GM21786 (cell line): ENCODE data around the gene NDST1.

Experiments
- ATAC-seq: cut with Tn5 transposase; IDR thresholded peaks from one replicate; pipeline ENCODE4 v1.9.1; 2021; ENCODE audit not compliant: unreplicated experiment

NDST1 gene

GRCh38 chr5:150521939-150522503 is 14.1 kb downstream of the NDST1 start:
- no peak for ATAC-seq

DNA sequence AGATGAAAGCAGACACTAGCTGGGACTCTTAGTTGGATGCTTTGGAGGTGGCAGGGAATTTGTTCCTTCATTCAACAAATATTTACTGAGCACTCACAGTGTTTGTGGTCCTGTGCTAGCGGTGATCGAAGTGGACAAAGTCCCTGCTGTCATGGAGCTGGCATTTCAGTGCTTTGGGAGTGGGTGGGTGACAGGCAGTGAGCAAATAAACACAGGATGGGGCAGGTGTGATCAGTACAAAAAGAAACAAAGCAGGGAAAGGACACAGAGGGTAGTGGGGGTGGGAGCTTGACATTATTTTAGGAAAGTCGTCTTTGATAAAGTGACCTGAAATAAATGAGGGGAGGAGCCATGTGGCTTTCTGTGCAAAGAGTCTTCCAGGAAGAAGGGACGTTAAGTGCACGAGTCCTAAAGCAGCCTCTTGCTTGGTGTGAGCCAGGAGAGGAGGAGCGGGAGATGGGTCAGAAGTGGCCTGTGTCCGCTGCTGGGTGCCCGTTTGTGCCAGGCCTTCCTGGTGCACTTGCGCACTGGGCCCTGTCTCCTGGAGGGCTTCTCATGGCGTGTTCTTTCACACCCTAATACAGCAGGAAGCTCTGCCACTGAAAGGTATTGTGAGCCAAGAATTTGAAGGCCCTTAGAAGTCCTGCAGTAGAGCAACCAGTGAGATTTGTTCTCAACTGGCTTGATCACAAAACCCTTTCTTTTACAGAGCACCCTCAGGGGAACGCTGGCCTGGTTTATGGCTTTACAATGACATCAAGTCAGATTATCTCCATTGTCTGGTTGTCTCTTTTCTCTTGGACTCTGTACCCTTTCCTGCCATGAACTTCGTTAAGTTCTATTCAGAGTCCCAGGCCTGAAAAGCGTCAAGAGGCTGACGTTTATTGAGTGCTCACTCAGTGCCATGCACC is 14.8 kb downstream of the NDST1 start:
- no peak for ATAC-seq

GRCh38 chr5:150523472-150524350 is 15.8 kb downstream of the NDST1 start:
- ATAC-seq: no peak

- ATAC-seq: no peak
Measured at GRCh38 chr5:150525163-150525562, 17.2 kb downstream of the NDST1 start.

DNA sequence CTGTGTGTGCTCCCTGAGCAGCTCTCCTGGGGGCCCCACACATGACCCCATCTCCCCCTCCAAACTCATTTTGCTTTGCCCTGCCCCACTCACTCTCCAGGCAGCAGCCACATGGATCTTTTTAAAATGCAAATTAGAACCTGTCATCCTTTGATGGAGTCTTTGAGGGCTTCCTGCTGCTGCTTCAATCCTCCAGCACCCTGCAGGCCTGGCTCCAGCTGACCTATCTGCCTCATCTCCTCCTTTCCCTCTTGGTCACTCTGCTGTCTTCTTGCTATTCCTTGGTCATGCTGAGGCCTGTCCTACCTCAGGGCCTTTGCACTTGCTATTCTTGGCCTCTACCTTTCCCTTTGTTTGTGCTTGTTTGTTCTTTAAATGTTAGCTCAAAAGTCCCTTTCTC is 17.9 kb downstream of the NDST1 start:
- no peak for ATAC-seq

DNA sequence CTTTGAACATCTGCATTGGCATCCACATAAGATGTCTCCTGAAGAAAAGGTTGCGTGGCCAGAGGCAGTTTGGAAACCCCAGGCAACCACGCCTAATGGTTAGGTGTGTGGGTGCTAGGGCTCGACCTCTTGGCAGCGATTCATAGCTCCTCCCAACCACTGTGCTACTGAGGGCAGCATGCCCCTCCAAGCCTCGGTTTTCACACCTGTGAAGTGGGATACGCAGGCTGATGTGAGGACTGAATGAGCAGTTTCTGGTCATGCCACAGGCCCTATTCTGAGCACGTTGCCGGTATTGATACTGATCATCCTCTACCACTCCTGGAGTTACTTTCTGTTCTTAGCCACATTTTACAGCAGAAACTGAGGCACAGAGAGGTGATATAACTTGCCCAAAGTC is 19.1 kb downstream of the NDST1 start:
- ATAC-seq: no peak

- no peak for ATAC-seq
Measured at GRCh38 chr5:150527808-150528207, 19.9 kb downstream of the NDST1 start.

DNA sequence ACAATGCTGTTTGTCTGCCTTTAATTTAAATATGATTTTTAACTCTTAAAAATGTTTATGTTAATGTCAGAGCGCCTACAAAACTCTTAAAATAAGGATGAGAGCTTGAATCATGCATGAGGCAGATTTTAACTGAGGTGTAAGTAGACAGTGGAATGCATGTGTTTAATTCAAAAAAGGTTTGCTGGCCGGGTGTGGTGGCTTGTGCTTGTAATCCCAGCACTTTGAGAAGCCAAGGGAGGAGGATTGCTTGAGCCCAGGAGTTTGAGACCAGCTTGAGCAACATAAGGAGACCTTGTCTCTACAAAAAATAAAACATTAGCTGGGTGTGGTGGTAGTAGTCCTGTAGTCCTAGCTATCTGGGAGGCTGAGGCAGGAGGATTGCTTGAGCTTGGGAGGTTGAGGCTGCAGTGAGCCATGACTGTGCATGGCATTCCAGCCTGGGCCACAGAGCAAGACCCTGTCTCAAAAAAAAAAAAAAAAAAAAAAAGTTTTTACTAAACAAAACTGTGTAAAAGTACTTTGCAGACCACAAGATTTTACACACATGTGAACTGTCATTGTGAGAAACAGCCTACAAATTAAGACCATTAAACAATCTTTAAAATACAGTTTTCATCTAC is 21.1 kb downstream of the NDST1 start:
- no peak for ATAC-seq

- no peak for ATAC-seq
Measured at GRCh38 chr5:150529555-150529954, 21.6 kb downstream of the NDST1 start.

DNA sequence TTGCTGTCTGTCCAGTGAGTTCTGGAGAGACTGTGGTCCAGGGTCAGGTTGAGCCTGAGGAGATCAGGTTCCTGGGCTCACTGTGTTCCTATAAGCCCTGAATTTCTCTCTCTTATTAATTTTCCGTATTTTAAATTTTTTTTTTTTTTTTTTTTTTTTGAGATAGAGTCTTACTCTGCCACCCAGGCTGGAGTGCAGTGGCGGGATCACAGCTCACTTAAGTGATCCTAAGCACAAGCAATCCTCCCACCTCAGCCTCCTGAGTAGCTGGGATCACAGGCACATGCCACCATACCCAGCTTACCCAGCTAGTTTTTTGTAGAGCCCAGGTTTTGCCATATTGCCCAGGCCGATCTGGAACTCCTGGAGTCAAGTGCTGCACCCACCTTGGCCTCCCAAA is 22.5 kb downstream of the NDST1 start:
- ATAC-seq: no peak

- no peak for ATAC-seq
Measured at GRCh38 chr5:150530951-150531588, 23.1 kb downstream of the NDST1 start.

DNA sequence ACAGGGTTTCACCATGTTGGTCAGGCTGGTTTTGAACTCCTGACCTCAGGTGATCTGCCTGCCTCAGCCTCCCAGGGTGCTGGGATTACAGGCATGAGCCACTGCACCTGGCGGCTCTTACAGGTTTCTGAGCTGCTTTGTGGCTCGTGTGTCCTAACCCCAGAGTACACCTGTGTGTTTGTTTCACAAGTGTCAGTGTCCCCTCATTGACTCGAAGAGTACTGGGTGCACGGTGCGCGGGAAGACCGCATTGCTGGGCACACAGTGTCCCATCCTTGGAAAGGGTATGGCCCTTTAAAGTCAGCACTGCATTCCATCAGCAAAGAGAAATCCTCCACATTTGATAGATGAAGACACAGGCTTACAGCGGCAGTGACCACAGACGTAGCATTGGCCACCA is 23.8 kb downstream of the NDST1 start:
- no peak for ATAC-seq

DNA sequence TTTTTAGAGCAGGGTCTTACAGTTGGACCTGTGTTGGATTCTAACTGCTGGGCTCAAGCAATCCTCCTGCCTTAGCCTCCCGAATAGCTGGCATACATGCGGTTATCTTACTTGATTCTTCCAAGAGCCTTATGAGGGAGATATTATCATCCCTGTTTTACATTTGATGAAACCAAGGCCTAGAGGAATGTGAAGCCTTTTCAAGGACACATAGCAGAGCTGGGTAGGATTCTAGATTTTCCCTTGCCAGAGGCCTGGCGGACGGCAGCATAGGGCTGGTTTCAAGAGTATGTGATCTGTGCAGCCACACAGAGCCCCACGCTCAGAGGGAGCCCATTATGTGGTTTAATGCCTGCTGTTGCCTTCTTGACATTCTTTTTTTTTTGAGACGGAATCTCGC is 24.2 kb downstream of the NDST1 start:
- no peak for ATAC-seq

DNA sequence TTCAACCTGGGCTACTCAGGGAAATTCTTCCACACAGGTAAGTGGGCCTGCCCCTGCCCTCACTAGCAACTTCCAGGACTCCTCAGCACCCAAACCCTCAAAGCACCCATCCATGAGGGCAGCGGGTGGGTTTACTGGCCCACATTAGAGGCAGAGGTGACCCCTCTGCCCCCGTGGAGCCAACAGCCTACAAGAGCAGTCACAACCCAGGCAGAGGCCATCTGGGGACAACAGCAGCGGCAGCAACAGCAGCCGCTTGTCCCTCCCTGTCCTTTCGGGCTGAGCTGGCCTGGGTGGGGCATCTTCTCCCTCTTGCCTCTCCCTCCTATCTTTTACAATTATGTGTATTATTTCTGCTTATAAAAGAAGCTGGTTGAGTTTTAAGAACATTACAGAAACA is 25.1 kb downstream of the NDST1 start:
- no peak for ATAC-seq

DNA sequence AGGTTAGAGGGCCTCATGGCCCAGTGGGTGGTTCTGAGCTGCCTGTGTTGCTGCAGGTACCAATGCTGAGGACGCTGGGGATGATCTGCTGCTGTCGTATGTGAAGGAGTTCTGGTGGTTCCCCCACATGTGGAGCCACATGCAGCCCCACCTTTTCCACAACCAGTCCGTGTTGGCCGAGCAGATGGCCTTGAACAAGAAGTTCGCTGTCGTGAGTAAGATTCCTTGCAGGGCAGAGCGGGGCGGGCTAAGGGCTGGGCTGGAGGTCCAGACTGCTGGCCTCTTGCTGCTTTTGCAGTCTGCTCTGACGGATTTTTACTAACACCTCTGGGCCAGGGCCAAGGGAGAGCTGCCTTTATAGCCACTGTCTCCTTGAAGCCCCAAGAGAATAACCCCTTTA is 26.9 kb downstream of the NDST1 start:
- no peak for ATAC-seq

GRCh38 chr5:150535611-150536010 is 27.7 kb downstream of the NDST1 start:
- ATAC-seq: no peak

DNA sequence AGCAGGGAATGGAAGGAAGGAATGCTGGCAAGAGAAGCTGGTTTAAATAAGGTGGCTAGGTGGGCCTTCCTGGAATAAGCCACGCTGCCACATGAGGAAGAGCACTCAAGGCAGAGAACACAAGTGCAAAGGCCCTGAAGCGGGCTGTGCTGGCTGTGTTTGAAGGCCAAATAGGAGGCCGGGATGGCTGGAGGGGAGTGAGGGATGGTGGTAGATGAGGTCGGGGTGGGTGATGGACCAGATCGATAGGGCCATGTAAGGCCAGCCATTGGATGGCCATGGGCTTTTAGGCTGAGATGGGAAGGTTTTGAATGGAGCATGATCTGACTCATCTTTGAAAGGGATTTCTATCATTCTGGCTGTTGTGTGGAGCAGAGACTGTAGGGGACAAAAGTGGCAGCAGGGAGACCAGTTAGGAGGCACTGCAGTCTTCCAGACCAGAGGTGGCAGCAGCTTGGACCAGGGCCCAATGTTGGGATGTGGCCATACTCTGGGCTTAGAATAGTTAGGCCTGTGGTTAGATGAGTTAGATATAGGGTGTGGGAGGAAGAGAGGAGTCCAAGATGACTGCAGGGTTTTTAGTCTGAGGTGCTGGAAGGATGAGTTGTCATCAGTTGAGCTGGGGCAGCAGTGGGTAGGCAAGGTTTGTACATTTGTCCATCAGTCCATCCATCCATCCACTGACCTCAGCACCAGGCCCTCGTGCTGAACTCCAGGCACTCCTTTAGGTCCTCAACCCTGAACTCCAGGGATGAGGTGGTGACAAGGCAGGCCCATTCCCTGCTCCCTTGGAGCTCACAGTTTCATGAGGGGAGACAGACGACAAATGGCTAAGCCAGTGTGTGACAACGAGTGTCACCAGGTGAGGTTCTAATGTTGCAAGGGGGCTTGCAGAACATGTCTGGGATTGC is 30.3 kb downstream of the NDST1 start:
- no peak for ATAC-seq

DNA sequence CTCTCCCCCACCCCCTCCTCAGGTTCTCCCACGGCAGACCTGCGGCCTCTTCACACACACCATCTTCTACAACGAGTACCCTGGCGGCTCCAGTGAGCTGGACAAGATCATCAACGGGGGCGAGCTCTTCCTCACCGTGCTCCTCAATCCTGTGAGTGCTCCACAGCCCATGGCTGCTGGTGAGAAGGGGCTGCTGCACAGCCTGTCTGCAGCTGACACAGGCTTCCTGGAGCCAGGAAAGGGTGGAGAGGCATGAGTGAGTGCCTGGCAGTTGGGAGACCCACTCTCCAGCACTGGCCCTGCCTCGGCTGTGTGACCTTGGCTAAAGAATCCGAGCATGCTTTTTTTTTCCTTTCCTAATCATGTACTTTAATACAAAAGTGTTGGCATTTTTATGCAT is 31.3 kb downstream of the NDST1 start:
- no peak for ATAC-seq

GRCh38 chr5:150540042-150540441 is 32.1 kb downstream of the NDST1 start:
- no peak for ATAC-seq
